Lower leg skin (tissue), 3 donors: ENCODE results near the gene ARNT2.

ENCODE experiments used
- POLR2A ChIP-seq, 2 donors: fragments of 450-650 bp; IDR thresholded peaks; one replicate each; pipeline ENCODE4 v1.6.1; 2016 to 2017; ENCODE audit warnings: antibody characterized with exemption in 2 of 2, mild to moderate bottlenecking in 1 of 2, moderate library complexity in 1 of 2
- TF ChIP-seq, protein P1 (sequence below), 3 donors: fragments of 450-650 bp; IDR thresholded peaks; one replicate each; pipeline ENCODE4 v1.5.1; 2016; ENCODE audit warnings: antibody characterized with exemption in 3 of 3, mild to moderate bottlenecking in 3 of 3, moderate library complexity in 2 of 3

- TF ChIP-seq, protein P1, sequence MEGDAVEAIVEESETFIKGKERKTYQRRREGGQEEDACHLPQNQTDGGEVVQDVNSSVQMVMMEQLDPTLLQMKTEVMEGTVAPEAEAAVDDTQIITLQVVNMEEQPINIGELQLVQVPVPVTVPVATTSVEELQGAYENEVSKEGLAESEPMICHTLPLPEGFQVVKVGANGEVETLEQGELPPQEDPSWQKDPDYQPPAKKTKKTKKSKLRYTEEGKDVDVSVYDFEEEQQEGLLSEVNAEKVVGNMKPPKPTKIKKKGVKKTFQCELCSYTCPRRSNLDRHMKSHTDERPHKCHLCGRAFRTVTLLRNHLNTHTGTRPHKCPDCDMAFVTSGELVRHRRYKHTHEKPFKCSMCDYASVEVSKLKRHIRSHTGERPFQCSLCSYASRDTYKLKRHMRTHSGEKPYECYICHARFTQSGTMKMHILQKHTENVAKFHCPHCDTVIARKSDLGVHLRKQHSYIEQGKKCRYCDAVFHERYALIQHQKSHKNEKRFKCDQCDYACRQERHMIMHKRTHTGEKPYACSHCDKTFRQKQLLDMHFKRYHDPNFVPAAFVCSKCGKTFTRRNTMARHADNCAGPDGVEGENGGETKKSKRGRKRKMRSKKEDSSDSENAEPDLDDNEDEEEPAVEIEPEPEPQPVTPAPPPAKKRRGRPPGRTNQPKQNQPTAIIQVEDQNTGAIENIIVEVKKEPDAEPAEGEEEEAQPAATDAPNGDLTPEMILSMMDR (IDR thresholded peaks at IDR 0.05), result no peak
- no peak for TF ChIP-seq POLR2A (IDR thresholded peaks at IDR 0.05)
Measured at GRCh38 chr15:80374441-80374840, 29.7 kb upstream of the ARNT2 start.
